OCI-LY3 (cell line): Measurements from ENCODE around the gene CAMK2A.

Experiments used
- H2AFZ ChIP-seq: fragments of 200-600, 300-600 bp; shearing (Covaris generic); 2 replicates; pipeline ENCODE4 v1.6.0; 2014; ENCODE audit warnings: antibody characterized with exemption, low read depth, low read length
- H3K27ac ChIP-seq: fragments of 200-600, 300-600 bp; sonication (generic); 2 replicates; pipeline ENCODE4 v1.5.1; 2014; ENCODE audit warnings: mild to moderate bottlenecking, low read length, moderate library complexity, mixed read lengths
- H3K27me3 ChIP-seq: fragments of 200-600, 300-600 bp; sonication (generic); 2 replicates; pipeline ENCODE4 v1.6.1; 2014; ENCODE audit warnings: low read depth, low read length, mixed read lengths
- H3K36me3 ChIP-seq: fragments of 200-600, 300-600 bp; sonication (generic); replicated peaks from 2 replicates; pipeline ENCODE3; 2014; ENCODE audit warnings: low read depth, low read length, mixed read lengths
- H3K4me1 ChIP-seq: fragments of 300-600, 200-600 bp; sonication (generic); 2 replicates; pipeline ENCODE4 v1.6.1; 2014; ENCODE audit warnings: low read length, mixed read lengths
- H3K4me2 ChIP-seq: fragments of 200-600, 300-600 bp; sonication (generic); 2 replicates; pipeline ENCODE4 v1.6.1; 2014; ENCODE audit warnings: low read length, mixed read lengths
- H3K4me3 ChIP-seq: fragments of 300-600, 200-600 bp; sonication (generic); 2 replicates; pipeline ENCODE4 v1.5.1; 2014; ENCODE audit warnings: antibody characterized with exemption, mild to moderate bottlenecking, low read length, moderate library complexity
- H3K79me2 ChIP-seq: fragments of 300-600, 200-600 bp; shearing (Covaris generic); 2 replicates; pipeline ENCODE4 v1.6.1; 2014; ENCODE audit warnings: mild to moderate bottlenecking, low read length, mixed read lengths
- H3K9ac ChIP-seq: fragments of 300-600, 200-600 bp; shearing (Covaris generic); 2 replicates; pipeline ENCODE4 v1.6.0; 2014; ENCODE audit warnings: mild to moderate bottlenecking, low read length, moderate library complexity
- H3K9me3 ChIP-seq: fragments of 200-600, 300-600 bp; shearing (Covaris generic); 2 replicates; pipeline ENCODE4 v1.6.1; 2014; ENCODE audit warnings: low read length, mixed read lengths; ENCODE audit not compliant: insufficient read depth
- H4K20me1 ChIP-seq: fragments of 200-600, 300-600 bp; sonication (generic); 2 replicates; pipeline ENCODE4 v1.6.1; 2016; ENCODE audit warnings: low read length, mixed read lengths; ENCODE audit not compliant: insufficient read depth
- EZH2phosphoT487 ChIP-seq: fragments of 200-600 bp; shearing (Covaris generic); IDR thresholded peaks from 2 replicates; pipeline ENCODE4 v1.6.1; 2018; ENCODE audit warnings: antibody characterized with exemption, mixed run types, low read depth
- TF ChIP-seq, protein P1 (sequence below): fragments of 200-600, 300-600 bp; sonication (generic); IDR thresholded peaks from 2 replicates; pipeline ENCODE4 v1.5.1; 2014; ENCODE audit warnings: antibody characterized with exemption, low read length, low read depth

The CAMK2A gene

DNA sequence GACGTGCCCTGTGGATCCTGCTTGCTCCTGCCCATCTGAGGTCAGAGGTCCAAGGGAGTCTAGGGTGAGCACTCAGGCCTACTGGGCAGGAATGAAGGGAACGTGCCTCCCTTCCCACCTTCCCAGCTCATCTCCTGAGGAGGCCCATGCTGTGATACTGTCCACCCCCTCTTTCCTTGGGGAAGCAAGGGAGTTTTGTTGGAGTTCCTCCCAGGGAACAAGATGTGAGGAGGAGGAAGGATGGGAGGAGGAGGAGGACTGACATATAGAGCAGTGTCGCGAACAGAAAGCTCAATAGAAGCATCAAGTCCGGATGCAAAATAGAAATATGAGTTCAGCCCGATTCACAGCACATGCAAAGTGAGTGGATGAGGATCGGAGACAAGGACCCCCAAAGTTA, 58.7 kb downstream of the CAMK2A start:
- Histone ChIP-seq H3K9me3 (no peaks in the 10 kb centered on the region), H3K27me3 (no peaks in the 10 kb centered on the region), H3K27ac (no peak overlapping the region), H3K79me2 (no peaks in the 10 kb centered on the region), H3K9ac (no peak overlapping the region), H3K4me2 (no peak overlapping the region), H3K4me3 (no peak overlapping the region), H2AFZ (no peak overlapping the region), H3K4me1 (peaks cover 7% of the 10 kb centered on the region), H3K36me3 (no peaks in the 10 kb centered on the region), H4K20me1 (no peaks in the 10 kb centered on the region)
- TF ChIP-seq, protein P1, sequence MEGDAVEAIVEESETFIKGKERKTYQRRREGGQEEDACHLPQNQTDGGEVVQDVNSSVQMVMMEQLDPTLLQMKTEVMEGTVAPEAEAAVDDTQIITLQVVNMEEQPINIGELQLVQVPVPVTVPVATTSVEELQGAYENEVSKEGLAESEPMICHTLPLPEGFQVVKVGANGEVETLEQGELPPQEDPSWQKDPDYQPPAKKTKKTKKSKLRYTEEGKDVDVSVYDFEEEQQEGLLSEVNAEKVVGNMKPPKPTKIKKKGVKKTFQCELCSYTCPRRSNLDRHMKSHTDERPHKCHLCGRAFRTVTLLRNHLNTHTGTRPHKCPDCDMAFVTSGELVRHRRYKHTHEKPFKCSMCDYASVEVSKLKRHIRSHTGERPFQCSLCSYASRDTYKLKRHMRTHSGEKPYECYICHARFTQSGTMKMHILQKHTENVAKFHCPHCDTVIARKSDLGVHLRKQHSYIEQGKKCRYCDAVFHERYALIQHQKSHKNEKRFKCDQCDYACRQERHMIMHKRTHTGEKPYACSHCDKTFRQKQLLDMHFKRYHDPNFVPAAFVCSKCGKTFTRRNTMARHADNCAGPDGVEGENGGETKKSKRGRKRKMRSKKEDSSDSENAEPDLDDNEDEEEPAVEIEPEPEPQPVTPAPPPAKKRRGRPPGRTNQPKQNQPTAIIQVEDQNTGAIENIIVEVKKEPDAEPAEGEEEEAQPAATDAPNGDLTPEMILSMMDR, result no peak
- TF ChIP-seq EZH2phosphoT487, result no peak

DNA sequence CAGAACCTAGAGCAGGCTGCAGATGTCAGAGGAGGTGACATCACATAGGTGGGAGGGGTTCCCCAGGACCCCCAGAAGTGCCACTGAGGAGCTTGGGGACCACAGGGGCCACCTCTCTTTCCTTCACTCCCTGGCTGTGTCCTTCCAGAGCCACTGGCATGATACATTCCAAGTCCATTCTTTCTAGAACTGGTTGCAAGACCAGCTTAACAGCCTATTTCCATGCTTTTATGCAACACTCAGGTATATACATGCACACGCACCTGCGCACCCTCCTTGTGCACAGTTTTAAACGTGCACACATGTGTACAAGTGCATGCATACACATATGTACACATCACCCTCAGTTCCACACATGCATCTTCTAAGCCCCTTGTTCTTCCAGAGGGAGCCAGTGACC, 60.0 kb downstream of the CAMK2A start:
- no peak overlapping the region for H3K9ac ChIP-seq
- no peak for TF ChIP-seq EZH2phosphoT487
- TF ChIP-seq, protein P1, result no peak
- no peak overlapping the region for H3K4me3 ChIP-seq
- H3K9me3 ChIP-seq, result no peaks in the 10 kb centered on the region
- H3K27me3 ChIP-seq, result no peaks in the 10 kb centered on the region
- no peaks in the 10 kb centered on the region for H3K36me3 ChIP-seq
- peaks cover 2% of the 10 kb centered on the region for H3K4me1 ChIP-seq
- no peak overlapping the region for H3K4me2 ChIP-seq
- no peaks in the 10 kb centered on the region for H4K20me1 ChIP-seq
- no peak overlapping the region for H2AFZ ChIP-seq
- H3K27ac ChIP-seq, result no peak overlapping the region
- H3K79me2 ChIP-seq, result no peaks in the 10 kb centered on the region

DNA sequence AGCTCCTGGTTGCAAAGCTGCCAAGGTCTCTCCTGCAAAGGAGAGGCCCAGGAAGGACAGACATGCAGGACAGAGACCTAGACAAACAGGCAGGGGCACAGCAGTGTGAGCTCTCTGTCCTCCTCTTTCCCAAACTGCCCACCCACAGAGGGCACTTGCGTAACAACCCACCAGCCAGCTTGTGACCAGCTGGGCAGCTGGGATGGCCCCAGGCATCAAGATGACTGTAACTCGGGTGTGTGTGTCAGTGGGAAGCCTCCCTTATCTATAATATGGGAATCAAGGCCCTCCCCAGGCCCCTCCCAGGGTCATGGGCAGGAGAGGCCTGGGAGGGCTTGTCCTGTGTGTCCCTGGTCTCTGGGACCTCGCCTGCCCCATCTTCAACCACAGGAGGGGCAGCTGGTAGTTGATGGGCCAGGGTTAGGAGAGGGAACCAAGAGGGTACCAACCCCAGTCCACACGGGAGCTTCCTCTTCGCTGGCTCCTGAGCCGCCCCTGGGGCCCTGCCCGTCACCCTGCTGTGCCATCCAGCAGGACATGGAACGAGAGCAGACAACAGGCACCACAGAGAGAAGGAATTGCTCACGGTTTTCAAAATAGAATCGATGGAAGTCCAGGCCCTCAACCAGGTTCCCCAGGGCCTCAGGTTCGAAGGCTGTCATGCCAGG, 61.8 kb downstream of the CAMK2A start:
- no peak overlapping the region for H3K9ac ChIP-seq
- H4K20me1 ChIP-seq, result no peaks in the 10 kb centered on the region
- no peaks in the 10 kb centered on the region for H3K4me1 ChIP-seq
- no peak overlapping the region for H3K27ac ChIP-seq
- TF ChIP-seq, protein P1, result no peak
- TF ChIP-seq EZH2phosphoT487, result no peak
- H3K9me3 ChIP-seq, result no peaks in the 10 kb centered on the region
- H3K36me3 ChIP-seq, result no peaks in the 10 kb centered on the region
- H2AFZ ChIP-seq, result no peak overlapping the region
- H3K27me3 ChIP-seq, result no peaks in the 10 kb centered on the region
- no peak overlapping the region for H3K4me2 ChIP-seq
- H3K4me3 ChIP-seq, result no peak overlapping the region
- H3K79me2 ChIP-seq, result no peaks in the 10 kb centered on the region

DNA sequence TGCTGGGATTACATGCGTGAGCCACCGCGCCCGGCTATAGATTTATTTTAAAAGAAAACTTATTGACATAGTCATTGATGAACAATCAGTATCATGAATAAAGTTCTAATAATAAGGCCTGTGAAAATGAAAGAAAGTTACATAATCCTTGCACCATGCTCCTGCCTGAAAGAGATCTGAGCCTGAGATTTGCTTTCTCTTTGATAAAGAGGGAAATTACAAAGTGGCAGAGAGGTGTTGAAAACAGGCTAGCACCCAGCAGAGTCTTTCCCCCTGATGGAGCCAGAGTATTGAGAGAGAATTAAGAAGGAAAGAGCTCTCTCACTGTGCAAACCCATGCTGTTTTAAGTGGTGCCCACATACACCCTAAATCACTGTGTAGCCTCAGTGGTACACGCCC, 62.5 kb downstream of the CAMK2A start:
- H3K4me3 ChIP-seq, result no peak overlapping the region
- no peaks in the 10 kb centered on the region for H3K4me1 ChIP-seq
- H4K20me1 ChIP-seq, result no peaks in the 10 kb centered on the region
- no peaks in the 10 kb centered on the region for H3K27me3 ChIP-seq
- no peak overlapping the region for H3K9ac ChIP-seq
- H3K4me2 ChIP-seq, result no peak overlapping the region
- no peaks in the 10 kb centered on the region for H3K36me3 ChIP-seq
- H2AFZ ChIP-seq, result no peak overlapping the region
- no peak overlapping the region for H3K27ac ChIP-seq
- no peaks in the 10 kb centered on the region for H3K79me2 ChIP-seq
- TF ChIP-seq, protein P1, result no peak
- no peak for TF ChIP-seq EZH2phosphoT487
- no peaks in the 10 kb centered on the region for H3K9me3 ChIP-seq
